GM10266 (cell line): Measurements from ENCODE around the gene NBL1.

Experiments
- DNase-seq: peaks from one replicate; pipeline ENCODE4 v3.0.0; 2012; ENCODE audit errors: extremely low spot score
- TF ChIP-seq, protein P1 (sequence below): IDR thresholded peaks from 2 replicates; pipeline ENCODE4 v1.5.1; 2012; ENCODE audit warnings: mild to moderate bottlenecking, low read depth; ENCODE audit not compliant: control insufficient read depth, insufficient read depth; ENCODE audit errors: missing control alignments

Gene NBL1

DNA sequence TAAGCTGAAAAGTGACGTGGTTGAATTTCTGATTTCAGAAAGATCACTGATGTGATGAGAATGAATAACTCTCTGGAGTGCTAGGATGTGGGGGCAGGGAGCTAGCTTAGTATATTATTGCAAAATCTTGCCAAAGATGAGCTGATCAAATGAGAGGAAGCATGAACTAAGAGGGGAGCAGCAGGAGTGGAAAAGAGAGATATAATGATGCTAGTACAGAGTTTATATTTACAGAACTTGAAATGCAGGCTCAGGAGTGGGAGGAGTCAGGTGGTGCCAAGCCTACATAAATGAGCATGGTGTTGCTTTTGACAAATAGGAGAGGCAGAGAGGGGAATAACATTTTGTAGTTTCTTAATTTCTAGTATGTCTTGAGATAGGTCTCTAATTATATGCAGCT lies 38.1 kb upstream of the NBL1 start:
- no peak for DNase-seq

DNA sequence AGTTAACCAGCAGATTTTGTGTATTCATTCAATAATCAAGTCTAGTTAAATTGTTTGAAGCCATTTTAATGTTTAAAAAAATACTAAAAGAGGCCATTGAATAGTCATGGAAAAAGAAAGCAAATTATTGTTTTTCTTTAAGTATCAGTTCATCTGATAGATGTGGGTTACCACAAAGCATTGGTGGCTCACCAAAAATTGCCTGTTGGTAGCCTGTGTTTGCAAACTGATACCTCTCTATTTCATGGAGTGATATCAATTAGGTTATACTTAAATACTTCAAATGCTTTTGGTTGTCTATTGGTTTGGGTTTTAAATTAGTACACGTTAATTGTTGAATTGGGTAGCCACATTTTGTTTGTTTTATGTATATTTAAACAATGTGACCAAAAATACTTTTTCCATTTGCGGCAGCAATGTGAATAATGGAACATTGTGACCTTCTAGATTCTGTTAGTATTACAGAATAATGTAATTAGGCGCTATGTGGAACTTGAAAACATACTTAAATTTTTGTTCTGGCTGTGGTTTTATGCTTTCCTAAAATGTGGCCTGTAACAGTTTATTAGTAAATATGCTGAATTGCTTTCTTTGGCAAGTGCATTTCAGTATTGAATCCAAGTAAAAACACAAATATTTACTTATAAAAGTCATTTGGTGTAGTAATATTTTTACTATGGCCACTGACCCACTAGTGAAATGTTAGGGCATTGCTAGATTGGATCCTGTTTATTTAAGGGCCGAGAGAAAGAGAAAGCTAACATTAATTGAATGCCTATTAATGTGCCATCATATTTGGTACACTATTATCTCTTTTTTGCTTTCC lies 37.1 kb upstream of the NBL1 start:
- TF ChIP-seq, protein P1, sequence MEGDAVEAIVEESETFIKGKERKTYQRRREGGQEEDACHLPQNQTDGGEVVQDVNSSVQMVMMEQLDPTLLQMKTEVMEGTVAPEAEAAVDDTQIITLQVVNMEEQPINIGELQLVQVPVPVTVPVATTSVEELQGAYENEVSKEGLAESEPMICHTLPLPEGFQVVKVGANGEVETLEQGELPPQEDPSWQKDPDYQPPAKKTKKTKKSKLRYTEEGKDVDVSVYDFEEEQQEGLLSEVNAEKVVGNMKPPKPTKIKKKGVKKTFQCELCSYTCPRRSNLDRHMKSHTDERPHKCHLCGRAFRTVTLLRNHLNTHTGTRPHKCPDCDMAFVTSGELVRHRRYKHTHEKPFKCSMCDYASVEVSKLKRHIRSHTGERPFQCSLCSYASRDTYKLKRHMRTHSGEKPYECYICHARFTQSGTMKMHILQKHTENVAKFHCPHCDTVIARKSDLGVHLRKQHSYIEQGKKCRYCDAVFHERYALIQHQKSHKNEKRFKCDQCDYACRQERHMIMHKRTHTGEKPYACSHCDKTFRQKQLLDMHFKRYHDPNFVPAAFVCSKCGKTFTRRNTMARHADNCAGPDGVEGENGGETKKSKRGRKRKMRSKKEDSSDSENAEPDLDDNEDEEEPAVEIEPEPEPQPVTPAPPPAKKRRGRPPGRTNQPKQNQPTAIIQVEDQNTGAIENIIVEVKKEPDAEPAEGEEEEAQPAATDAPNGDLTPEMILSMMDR, result no peak
- DNase-seq, result no peak

More for the DNA sequence above, 38.1 kb upstream of the NBL1 start:
- TF ChIP-seq, protein P1, result no peak

DNA sequence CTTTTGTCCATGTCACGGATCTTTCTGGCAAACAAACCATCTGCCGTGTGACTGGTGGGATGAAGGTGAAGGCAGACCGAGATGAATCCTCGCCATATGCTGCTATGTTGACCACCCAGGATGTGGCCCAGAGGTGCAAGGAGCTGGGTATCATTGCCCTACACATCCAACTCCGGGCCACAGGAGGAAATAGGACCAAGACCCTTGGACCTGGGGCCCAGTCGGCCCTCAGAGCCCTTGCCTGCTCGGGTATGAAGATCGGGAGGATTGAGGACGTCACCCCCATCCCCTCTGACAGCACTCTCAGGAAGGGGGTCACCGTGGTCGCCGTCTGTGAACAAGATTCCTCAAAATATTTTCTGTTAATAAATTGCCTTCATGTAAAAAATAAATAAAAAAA lies 35.9 kb upstream of the NBL1 start:
- TF ChIP-seq, protein P1, result no peak
- no peak for DNase-seq

DNA sequence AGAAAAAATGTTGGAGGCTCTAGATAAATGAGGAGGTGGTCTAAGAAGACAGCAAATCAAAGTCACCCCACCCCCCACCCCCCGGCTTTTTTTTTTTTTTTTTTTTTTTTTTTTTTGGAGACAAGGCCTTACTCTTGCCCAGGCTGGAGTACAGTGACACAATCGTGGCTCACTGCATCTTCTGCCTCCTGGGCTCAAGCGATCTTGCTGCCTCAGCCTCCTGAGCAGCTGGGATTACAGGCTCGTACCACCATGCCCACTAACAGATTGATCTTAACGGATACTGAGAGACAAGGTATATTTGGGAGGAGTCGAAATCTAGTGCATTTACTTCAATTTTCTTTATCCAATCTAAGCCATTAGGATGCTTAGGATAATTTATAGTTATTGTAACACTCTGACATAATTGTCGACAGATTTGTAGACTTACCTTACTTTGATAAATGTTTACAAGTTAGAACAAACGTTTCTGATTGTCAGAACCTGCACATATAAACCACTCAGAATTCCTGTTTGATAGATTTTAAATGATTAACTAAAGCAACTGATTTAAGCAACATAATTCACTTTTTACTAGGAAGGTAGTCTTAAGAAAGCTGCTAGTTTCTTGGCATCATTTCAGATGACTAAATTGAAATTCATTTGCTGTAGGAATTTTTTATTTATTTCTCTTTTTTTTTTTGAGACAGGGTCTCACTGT lies 33.7 kb upstream of the NBL1 start:
- no peak for DNase-seq
- TF ChIP-seq, protein P1, result no peak

DNA sequence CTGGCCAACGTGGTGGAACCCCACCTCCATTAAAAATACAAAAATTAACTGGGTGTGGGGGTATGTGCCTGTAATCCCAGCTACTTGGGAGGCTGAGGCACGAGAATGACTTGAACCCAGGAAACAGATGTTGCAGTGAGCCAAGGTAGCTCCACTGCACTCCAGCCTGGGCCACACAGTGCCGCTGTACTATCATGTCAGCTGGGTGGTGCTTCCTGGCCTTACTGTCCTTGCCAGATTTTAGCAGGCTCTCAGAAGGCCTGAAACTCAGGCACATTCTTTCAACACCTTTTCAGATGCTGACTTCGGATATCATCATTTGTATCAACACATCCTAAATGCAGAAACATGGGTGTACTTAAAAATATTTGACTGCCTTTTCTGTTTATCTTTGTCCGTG lies 31.6 kb upstream of the NBL1 start:
- DNase-seq, result no peak
- TF ChIP-seq, protein P1, result no peak

DNA sequence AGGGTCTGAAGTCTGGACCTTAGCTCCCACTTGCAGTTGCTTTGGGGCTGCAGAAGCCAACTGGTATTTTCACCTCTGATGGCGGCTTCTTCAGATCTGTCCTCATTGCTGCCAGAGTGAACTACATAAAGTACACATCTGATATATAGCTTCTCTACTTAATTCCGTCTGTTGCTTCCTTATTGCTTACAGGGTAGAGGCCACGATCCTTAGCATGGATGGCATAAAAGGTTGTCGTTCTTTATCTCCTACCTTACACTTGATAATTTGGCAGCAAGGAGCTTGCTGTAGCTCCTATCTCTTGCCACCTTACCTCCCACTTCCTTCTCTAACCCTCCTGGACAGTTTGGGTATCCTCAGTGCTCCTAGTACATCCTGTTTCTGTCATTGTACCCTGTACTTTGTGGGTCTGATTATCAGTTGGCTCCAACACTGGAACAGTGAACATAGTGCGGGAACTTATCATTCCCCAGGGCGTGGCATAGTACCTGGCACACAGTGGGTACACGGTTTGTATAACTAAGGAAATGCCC lies 30.9 kb upstream of the NBL1 start:
- no peak for DNase-seq

DNA sequence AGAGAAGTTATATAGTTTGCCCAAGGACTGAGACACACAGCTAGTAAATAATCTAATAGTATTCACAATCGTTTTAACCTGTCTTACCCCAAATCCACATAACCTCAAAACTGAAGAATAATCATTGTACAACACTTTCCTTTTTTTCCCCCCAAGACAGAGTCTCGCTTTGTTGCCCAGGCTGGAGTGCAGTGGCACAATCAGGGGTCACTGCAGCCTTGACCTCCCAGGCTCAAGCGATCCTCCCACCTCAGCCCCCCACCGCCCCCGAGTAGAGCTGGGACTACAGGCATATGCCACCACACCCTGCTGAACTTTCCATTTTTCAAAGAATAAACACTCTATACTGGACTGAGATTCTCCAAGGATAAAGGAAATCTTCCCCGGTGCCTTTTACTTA lies 28.7 kb upstream of the NBL1 start:
- TF ChIP-seq, protein P1, result no peak
- no peak for DNase-seq

More for the DNA sequence above, 30.9 kb upstream of the NBL1 start:
- TF ChIP-seq, protein P1, result no peak
